Small intestine (tissue), 7 donors: Measurements from ENCODE around the gene PDE4C. TPM values are rescaled to one million over a fixed set of nuclear protein-coding genes. Genes with fewer than 3 reads are reported as not detected.

ENCODE experiments used
- DNase-seq, 2 donors: peaks; one replicate each; pipeline versions ENCODE4 v3.0.0 to v3.0.0-alpha.2; 2013
- FAIRE-seq: peaks from 2 replicates; lab custom pipeline; 2012; peaks lifted over from hg19 to GRCh38; lab: Jason Lieb, UNC
- H3K27ac ChIP-seq, 3 donors: one replicate each; pipeline ENCODE4 v1.5.1; 2013; ENCODE audit warnings: low read length in 2 of 3, mild to moderate bottlenecking in 2 of 3, control low read depth in 1 of 3, inconsistent platforms in 1 of 3, low read depth in 1 of 3, moderate library complexity in 1 of 3
- H3K27me3 ChIP-seq, 3 donors: one replicate each; pipeline ENCODE4 v1.6.1; 2013; ENCODE audit warnings: low read length in 3 of 3, inconsistent platforms in 1 of 3; ENCODE audit not compliant: control insufficient read depth in 3 of 3, insufficient read depth in 3 of 3
- H3K36me3 ChIP-seq, 3 donors: one replicate each; pipeline ENCODE4 v1.6.1; 2013; ENCODE audit warnings: low read length in 3 of 3, inconsistent platforms in 1 of 3, low read depth in 1 of 3, mild to moderate bottlenecking in 1 of 3, moderate library complexity in 1 of 3; ENCODE audit not compliant: control insufficient read depth in 3 of 3, insufficient read depth in 2 of 3
- H3K4me1 ChIP-seq, 3 donors: one replicate each; pipeline ENCODE4 v1.6.1; 2013; ENCODE audit warnings: low read length in 2 of 3, inconsistent platforms in 1 of 3, low read depth in 1 of 3, mild to moderate bottlenecking in 1 of 3, moderate library complexity in 1 of 3; ENCODE audit not compliant: control insufficient read depth in 3 of 3, insufficient read depth in 2 of 3
- H3K4me3 ChIP-seq, 3 donors: one replicate each; pipeline ENCODE4 v1.5.1; 2013; ENCODE audit warnings: low read length in 3 of 3, control low read depth in 1 of 3, inconsistent platforms in 1 of 3, low read depth in 1 of 3, mild to moderate bottlenecking in 1 of 3, moderate library complexity in 1 of 3
- H3K9me3 ChIP-seq, 2 donors: one replicate each; pipeline ENCODE4 v1.6.1; 2013; ENCODE audit warnings: low read depth in 1 of 2, low read length in 1 of 2; ENCODE audit not compliant: control insufficient read depth in 2 of 2, insufficient read depth in 1 of 2
- WGBS, 3 donors: extraction: QIAGEN DNeasy Blood & Tissue Kit; methylation state at CpG; one replicate each; pipeline ENCODE4 v1.1.7; 2013; 5-methylcytosine and 5-hydroxymethylcytosine counted together
- polyA plus RNA-seq, 4 donors: library from polyadenylated mRNA; stranded (reverse) in 3 of 4; unstranded in 1 of 4; fragments of 200-250 nt in 3 of 4; fragments of 120-200 nt in 1 of 4; gene quantifications; one replicate each; pipeline versions ENCODE4 v1.2.1 to v1.2.3, GENCODE V29; 2013
- donor health status: healthy with polysubstance abuse.
- donor health status: control.
- donor health status: control.
- donor health status: Bipolar disorder and iron deficiency.
- donor health status: healthy.

Gene PDE4C
- polyA plus RNA-seq, 4 donors, result 0.52 to 1.1 TPM; not detected in 2

DNA sequence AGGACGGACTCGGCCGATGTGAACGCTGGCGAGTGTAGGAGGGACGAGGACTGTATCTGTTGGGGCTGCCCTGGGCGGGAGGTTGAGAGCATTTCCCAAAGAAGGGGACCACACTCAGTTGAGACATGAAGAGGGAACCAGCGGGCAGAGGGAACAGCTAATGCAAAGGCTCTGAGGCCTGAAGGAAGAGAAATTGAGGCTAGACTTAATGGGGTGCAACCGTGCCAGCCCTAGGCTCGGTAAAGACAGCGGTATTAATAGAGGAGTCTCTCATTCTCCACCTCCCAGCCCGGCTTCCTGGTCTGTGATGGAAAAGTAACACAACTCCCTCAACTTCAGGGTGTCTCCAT, 32.1 kb downstream of the PDE4C start:
- DNase-seq, result no peak
- WGBS, 3 donors, result 52 to 72% (median 71%) methylated on average over 12 of the region's 12 CpGs
- Histone ChIP-seq H3K4me1 (peaks cover 3 to 20% (median 9%) of the 10 kb centered on the region in 3 donors), H3K27ac (peak overlapping the region in 1 of 3 donors; percentile 11), H3K36me3 (peaks cover 0 to 37% (median 8%) of the 10 kb centered on the region in 3 donors), H3K9me3 (no peaks in the 10 kb centered on the region), H3K27me3 (no peaks in the 10 kb centered on the region), H3K4me3 (peak overlapping the region in 2 of 3 donors; percentile 77 to 96)
- FAIRE-seq, result no peak

DNA sequence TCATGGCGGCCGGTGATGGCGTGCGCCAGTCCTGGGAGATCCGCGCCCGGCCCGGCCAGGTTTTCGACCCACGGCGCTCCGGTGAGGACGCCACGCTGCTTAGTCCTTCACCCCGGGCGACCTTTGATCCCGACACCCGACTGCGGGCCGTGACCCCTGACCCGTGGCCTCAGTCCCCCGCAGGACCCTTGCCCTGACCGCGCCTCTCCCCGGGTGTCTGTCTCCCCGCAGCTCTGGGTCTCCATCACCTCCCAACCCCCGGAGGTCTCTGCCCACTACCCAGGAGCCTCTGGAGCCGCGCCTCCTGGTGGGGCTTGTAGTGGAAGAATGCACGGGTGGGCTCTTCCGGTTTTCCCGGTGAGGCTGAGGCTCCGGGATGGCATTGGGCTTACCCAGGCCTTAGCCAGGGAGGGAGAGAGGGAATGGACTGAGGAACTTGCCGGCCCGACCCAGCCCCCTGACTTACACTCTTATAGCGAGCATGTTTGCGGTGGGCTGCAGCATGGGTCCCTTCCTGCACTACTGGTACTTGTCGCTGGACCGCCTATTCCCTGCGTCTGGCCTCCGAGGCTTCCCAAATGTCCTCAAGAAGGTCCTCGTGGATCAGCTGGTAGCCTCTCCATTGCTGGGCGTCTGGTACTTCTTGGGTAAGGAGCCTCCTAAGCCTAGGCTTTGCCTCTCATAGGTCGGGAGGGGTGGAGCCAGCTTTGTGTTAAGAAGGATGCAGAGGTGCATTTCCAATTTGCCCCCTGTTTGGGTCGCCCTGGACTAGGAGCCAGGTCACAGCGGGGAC, 32.7 kb downstream of the PDE4C start:
- H3K9me3 ChIP-seq, result no peaks in the 10 kb centered on the region
- peak; percentile 20 to 24 for DNase-seq
- peak overlapping the region; percentile 66 to 97 (median 86) for H3K27ac ChIP-seq
- H3K4me3 ChIP-seq, result peak overlapping the region; percentile 76 to 96 (median 77)
- peaks cover 3 to 20% (median 9%) of the 10 kb centered on the region in 3 donors for H3K4me1 ChIP-seq
- no peak for FAIRE-seq
- H3K36me3 ChIP-seq, result peaks cover 0 to 33% (median 7%) of the 10 kb centered on the region in 3 donors
- no peaks in the 10 kb centered on the region for H3K27me3 ChIP-seq
- 3 to 5% (median 5%) methylated on average over 38 to 46 of the region's 46 CpGs for WGBS, 3 donors

DNA sequence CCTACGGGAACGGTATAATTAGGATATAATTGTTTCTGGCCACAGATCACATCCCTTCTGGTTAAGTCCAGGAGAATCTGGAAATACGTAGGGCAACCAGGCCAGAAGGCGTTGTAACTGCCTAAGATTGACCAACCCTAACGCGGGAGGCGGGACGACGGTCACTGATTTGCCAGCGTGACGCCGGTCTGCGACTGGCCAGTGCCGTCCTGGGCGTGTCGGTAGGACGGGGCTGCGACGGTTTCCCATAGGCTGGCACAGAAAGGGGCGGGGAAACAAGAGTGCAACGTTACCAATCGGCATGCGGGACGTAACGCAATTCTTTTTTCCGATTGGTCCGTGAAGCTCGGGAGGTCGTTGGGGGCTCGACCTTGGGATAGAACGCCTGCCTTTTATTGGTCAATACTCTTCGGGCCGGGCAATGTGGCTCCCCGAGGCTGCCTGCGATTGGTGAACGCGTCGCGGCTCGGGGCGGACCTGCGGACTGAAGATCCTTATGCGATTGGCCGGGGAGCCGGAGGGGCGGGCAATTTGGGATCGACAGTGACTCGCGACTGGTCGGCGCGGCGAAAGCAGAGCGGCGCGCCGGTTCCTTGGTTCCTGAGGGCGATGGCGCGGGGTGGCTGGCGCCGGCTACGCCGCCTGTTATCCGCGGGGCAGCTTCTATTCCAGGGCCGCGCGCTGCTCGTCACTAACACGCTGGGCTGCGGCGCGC, 33.4 kb downstream of the PDE4C start, which contains the start of gene MPV17L2:
Gene MPV17L2 (plus strand): TSS at position 546 of the 715 bp plus-strand sequence. CDS start 64 bp downstream, at position 610.
- 0 to 1% (median 0%) methylated on average over 68 to 74 of the region's 74 CpGs for WGBS, 3 donors
- DNase-seq (peak; percentile 100), FAIRE-seq (peak; percentile 90)
- H3K9me3 ChIP-seq, result no peaks in the 10 kb centered on the region
- H3K4me1 ChIP-seq, result peaks cover 3 to 20% (median 9%) of the 10 kb centered on the region in 3 donors
- H3K36me3 ChIP-seq, result peaks cover 0 to 25% (median 3%) of the 10 kb centered on the region in 3 donors
- peak within 1 kb of the TSS; percentile 87 to 97 (median 95) for H3K27ac ChIP-seq
- no peaks in the 10 kb centered on the region for H3K27me3 ChIP-seq
- peak within 1 kb of the TSS; percentile 76 to 96 (median 77) for H3K4me3 ChIP-seq

DNA sequence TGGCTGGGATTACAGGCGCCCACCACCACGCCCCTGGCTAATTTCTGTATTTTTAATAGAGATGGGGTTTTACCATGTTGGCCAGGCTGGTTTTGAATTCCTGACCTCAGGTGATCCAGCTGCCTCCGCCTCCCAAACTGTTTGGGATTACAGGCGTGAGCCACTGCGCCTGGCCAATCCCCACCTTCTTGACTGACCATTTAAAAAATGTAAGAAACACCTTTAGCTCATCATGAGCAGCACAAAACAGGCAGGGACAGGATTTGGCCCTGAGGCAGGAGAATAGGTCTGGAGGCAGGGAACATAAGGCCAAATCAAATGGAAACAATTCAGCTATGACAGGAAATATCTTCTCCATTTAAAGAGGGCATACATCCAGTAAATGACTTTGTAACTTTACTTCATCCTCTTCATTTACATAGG, 34.6 kb downstream of the PDE4C start:
- Histone ChIP-seq H3K27me3 (no peaks in the 10 kb centered on the region), H3K4me3 (peak overlapping the region in 1 of 3 donors; percentile 63), H3K36me3 (peaks cover 0 to 16% (median 3%) of the 10 kb centered on the region in 3 donors), H3K27ac (peak overlapping the region; percentile 87 to 95 (median 91)), H3K9me3 (no peaks in the 10 kb centered on the region), H3K4me1 (peaks cover 3 to 20% (median 9%) of the 10 kb centered on the region in 3 donors)
- FAIRE-seq (no peak), DNase-seq (no peak)
- 67 to 78% (median 74%) methylated on average over 5 of the region's 5 CpGs for WGBS, 3 donors

DNA sequence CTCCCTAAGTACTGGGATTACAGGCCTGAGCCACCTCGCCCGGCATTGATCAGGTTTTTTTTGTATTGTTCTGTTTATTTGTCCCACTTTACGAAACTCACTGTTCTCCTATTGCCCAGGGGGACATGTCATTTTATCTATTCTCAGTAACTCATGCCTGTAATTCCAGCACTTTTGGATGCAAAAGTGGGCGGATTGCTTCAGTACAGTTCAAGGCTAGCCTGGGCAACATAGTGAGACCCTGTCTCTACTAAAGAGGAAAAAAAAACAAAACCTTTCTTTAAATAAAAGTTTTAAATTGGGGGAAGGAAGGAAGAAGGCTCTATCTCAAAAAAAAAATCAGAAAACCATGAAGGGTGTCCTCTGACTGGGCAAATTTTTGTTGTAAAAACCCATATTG, 36.0 kb downstream of the PDE4C start:
- no peak overlapping the region for H3K27ac ChIP-seq
- 93 to 94% (median 94%) methylated on average over 4 of the region's 4 CpGs for WGBS, 3 donors
- peaks cover 0 to 5% (median 0%) of the 10 kb centered on the region in 3 donors for H3K36me3 ChIP-seq
- no peak overlapping the region for H3K4me3 ChIP-seq
- no peaks in the 10 kb centered on the region for H3K9me3 ChIP-seq
- H3K4me1 ChIP-seq, result peaks cover 3 to 20% (median 9%) of the 10 kb centered on the region in 3 donors
- no peak for DNase-seq
- H3K27me3 ChIP-seq, result no peaks in the 10 kb centered on the region
- no peak for FAIRE-seq

DNA sequence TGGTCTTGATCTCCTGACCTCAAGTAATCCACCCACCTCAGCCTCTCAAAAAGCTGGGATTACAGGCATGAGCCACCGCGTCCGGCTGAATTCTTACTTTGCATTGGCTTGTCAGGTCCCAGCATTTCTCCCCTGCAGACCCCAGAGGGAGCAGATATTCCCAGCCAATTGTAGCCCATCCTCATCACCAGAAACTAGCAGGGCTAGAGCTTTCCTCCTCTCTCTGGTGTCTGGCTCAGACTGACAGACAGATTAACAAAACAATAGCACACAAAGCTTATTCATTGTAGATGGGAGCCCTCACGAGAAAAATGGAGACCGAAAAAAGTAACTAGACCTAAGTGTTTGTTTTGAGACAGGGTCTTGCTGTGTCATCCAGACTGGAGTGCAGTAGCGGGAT, 40.7 kb downstream of the PDE4C start:
- no peaks in the 10 kb centered on the region for H3K27me3 ChIP-seq
- no peaks in the 10 kb centered on the region for H3K36me3 ChIP-seq
- no peak overlapping the region for H3K4me3 ChIP-seq
- no peaks in the 10 kb centered on the region for H3K4me1 ChIP-seq
- DNase-seq (no peak), FAIRE-seq (no peak)
- H3K9me3 ChIP-seq, result no peaks in the 10 kb centered on the region
- 66 to 89% (median 87%) methylated on average over 6 of the region's 6 CpGs for WGBS, 3 donors
- H3K27ac ChIP-seq, result no peak overlapping the region

DNA sequence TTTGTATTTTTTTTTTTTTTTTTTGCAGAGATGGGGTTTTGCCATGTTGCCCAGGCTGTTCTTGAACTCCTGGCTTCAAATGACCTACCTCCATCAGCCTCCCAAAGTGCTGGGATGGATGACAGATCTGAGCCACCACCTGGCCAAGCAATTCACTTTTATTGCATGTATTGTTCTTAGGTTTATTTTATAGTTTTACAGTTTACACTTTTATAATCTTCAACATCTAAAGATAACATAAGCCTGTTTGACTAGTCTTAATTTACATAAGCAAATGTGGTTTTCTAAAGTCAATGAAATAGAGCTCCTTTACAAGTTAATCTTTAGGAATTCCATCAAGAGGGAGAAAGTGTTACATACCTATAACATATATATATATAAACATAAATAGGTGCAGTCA, 42.7 kb downstream of the PDE4C start:
- no peak for FAIRE-seq

DNA sequence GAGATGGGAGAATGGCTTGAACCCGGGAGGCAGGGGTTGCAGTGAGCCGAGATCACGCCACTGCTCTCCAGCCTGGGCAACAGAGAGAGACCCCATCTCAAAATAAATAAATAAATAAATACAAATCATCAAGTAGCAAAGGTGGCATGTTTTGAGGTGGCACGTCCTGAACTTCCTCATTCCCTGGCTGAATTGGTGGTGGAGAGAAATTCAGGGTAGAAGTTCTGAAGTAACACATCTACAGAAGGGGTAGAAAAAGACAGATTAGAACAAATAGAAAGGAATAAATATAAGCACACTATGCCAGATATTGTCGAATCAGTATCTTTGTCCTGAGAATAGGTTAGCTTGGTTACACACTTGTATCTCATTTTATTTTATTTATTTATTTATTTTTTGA, 46.3 kb downstream of the PDE4C start:
- FAIRE-seq, result no peak
- WGBS, 3 donors, result 81 to 89% (median 86%) methylated on average over 5 of the region's 5 CpGs
- H3K4me1 ChIP-seq, result peaks cover 0 to 10% (median 0%) of the 10 kb centered on the region in 3 donors
- DNase-seq, result no peak
- H3K9me3 ChIP-seq, result no peaks in the 10 kb centered on the region
- H3K4me3 ChIP-seq, result no peak overlapping the region
- no peaks in the 10 kb centered on the region for H3K27me3 ChIP-seq
- peaks cover 0 to 40% (median 4%) of the 10 kb centered on the region in 3 donors for H3K36me3 ChIP-seq
- H3K27ac ChIP-seq, result no peak overlapping the region

More for the DNA sequence above, 42.7 kb downstream of the PDE4C start:
- H3K4me3 ChIP-seq, result no peak overlapping the region
- no peaks in the 10 kb centered on the region for H3K4me1 ChIP-seq
- no peaks in the 10 kb centered on the region for H3K27me3 ChIP-seq
- H3K9me3 ChIP-seq, result no peaks in the 10 kb centered on the region
- no peak overlapping the region for H3K27ac ChIP-seq
- DNase-seq, result peak; percentile 41 to 58
- H3K36me3 ChIP-seq, result peaks cover 0 to 8% (median 0%) of the 10 kb centered on the region in 3 donors
